ENCODE data around the gene ZMYM4. TPM values are rescaled to one million over a fixed set of nuclear protein-coding genes. Genes with fewer than 3 reads are reported as not detected.

Gene ZMYM4
- total and polyA plus RNA-seq, 4 donors = 43.6 to 67.3 (median 56.1) TPM

- no peak for DNase-seq (ENCODE audit: low read depth in 4 of 6, low spot score in 6 of 6)
- H3K27me3 ChIP-seq (ENCODE audit: control insufficient read depth, insufficient read depth, low read length) = no peaks in the 10 kb centered on the region
- H3K27ac ChIP-seq (ENCODE audit: low read depth, low read length) = no peak overlapping the region
- no CpG with 5 or more reads among the region's 3 CpGs for WGBS (ENCODE audit: insufficient coverage)
- H3K4me1 ChIP-seq (ENCODE audit: control insufficient read depth, insufficient read depth, low read length) = peaks cover 4% of the 10 kb centered on the region
- peaks cover 1% of the 10 kb centered on the region for H3K9me3 ChIP-seq (ENCODE audit: control insufficient read depth, insufficient read depth, low read length)
- H3K4me3 ChIP-seq (ENCODE audit: low read depth, low read length) = no peak overlapping the region
- peaks cover 2% of the 10 kb centered on the region for H3K36me3 ChIP-seq (ENCODE audit: control insufficient read depth, insufficient read depth, low read length)
Observed at GRCh38 chr1:35270836-35271235, 2.3 kb downstream of the ZMYM4 start.

- Histone ChIP-seq H3K36me3 (ENCODE audit: control insufficient read depth, insufficient read depth, low read length) (peaks cover 7% of the 10 kb centered on the region), H3K4me1 (ENCODE audit: control insufficient read depth, insufficient read depth, low read length) (peaks cover 4% of the 10 kb centered on the region), H3K27me3 (ENCODE audit: control insufficient read depth, insufficient read depth, low read length) (no peaks in the 10 kb centered on the region), H3K27ac (ENCODE audit: low read depth, low read length) (no peak overlapping the region), H3K9me3 (ENCODE audit: control insufficient read depth, insufficient read depth, low read length) (no peaks in the 10 kb centered on the region), H3K4me3 (ENCODE audit: low read depth, low read length) (no peak overlapping the region)
- WGBS (ENCODE audit: insufficient coverage) = 100% methylated on average over 1 of the region's 4 CpGs
- no peak for DNase-seq (ENCODE audit: low read depth in 4 of 6, low spot score in 6 of 6)
Observed at GRCh38 chr1:35274197-35274596, 5.7 kb downstream of the ZMYM4 start.

GRCh38 chr1:35278886-35279554 lies 10.5 kb downstream of the ZMYM4 start:
- H3K9me3 ChIP-seq (ENCODE audit: control insufficient read depth, insufficient read depth, low read length) = no peaks in the 10 kb centered on the region
- no peaks in the 10 kb centered on the region for H3K27me3 ChIP-seq (ENCODE audit: control insufficient read depth, insufficient read depth, low read length)
- H3K36me3 ChIP-seq (ENCODE audit: control insufficient read depth, insufficient read depth, low read length) = peaks cover 4% of the 10 kb centered on the region
- WGBS (ENCODE audit: insufficient coverage) = 82% methylated on average over 4 of the region's 6 CpGs
- H3K4me1 ChIP-seq (ENCODE audit: control insufficient read depth, insufficient read depth, low read length) = no peaks in the 10 kb centered on the region
- no peak overlapping the region for H3K27ac ChIP-seq (ENCODE audit: low read depth, low read length)
- DNase-seq (ENCODE audit: low read depth in 4 of 6, low spot score in 6 of 6) = no peak
- no peak overlapping the region for H3K4me3 ChIP-seq (ENCODE audit: low read depth, low read length)

- no peak overlapping the region for H3K4me3 ChIP-seq (ENCODE audit: low read depth, low read length)
- H3K4me1 ChIP-seq (ENCODE audit: control insufficient read depth, insufficient read depth, low read length) = no peaks in the 10 kb centered on the region
- WGBS (ENCODE audit: insufficient coverage) = 100% methylated on average over 1 of the region's 1 CpG
- peaks cover 4% of the 10 kb centered on the region for H3K36me3 ChIP-seq (ENCODE audit: control insufficient read depth, insufficient read depth, low read length)
- no peaks in the 10 kb centered on the region for H3K27me3 ChIP-seq (ENCODE audit: control insufficient read depth, insufficient read depth, low read length)
- H3K27ac ChIP-seq (ENCODE audit: low read depth, low read length) = no peak overlapping the region
- DNase-seq (ENCODE audit: low read depth in 4 of 6, low spot score in 6 of 6) = no peak
- no peaks in the 10 kb centered on the region for H3K9me3 ChIP-seq (ENCODE audit: control insufficient read depth, insufficient read depth, low read length)
Observed at GRCh38 chr1:35279555-35279904, 11.0 kb downstream of the ZMYM4 start.

- peaks cover 3% of the 10 kb centered on the region for H3K9me3 ChIP-seq (ENCODE audit: control insufficient read depth, insufficient read depth, low read length)
- DNase-seq (ENCODE audit: low read depth in 4 of 6, low spot score in 6 of 6) = no peak
- 100% methylated on average over 1 of the region's 1 CpG for WGBS (ENCODE audit: insufficient coverage)
Observed at GRCh38 chr1:35280006-35280405, 11.5 kb downstream of the ZMYM4 start.

GRCh38 chr1:35281565-35281964 lies 13.1 kb downstream of the ZMYM4 start:
- no peak for DNase-seq (ENCODE audit: low read depth in 4 of 6, low spot score in 6 of 6)
- Histone ChIP-seq H3K4me1 (ENCODE audit: control insufficient read depth, insufficient read depth, low read length) (no peaks in the 10 kb centered on the region), H3K36me3 (ENCODE audit: control insufficient read depth, insufficient read depth, low read length) (peaks cover 4% of the 10 kb centered on the region), H3K9me3 (ENCODE audit: control insufficient read depth, insufficient read depth, low read length) (peaks cover 3% of the 10 kb centered on the region), H3K27ac (ENCODE audit: low read depth, low read length) (no peak overlapping the region), H3K4me3 (ENCODE audit: low read depth, low read length) (no peak overlapping the region), H3K27me3 (ENCODE audit: control insufficient read depth, insufficient read depth, low read length) (no peaks in the 10 kb centered on the region)
- WGBS (ENCODE audit: insufficient coverage) = no CpG with 5 or more reads among the region's 3 CpGs

More at GRCh38 chr1:35280006-35280405, 11.5 kb downstream of the ZMYM4 start:
- no peaks in the 10 kb centered on the region for H3K4me1 ChIP-seq (ENCODE audit: control insufficient read depth, insufficient read depth, low read length)
- no peak overlapping the region for H3K4me3 ChIP-seq (ENCODE audit: low read depth, low read length)
- no peak overlapping the region for H3K27ac ChIP-seq (ENCODE audit: low read depth, low read length)
- no peaks in the 10 kb centered on the region for H3K27me3 ChIP-seq (ENCODE audit: control insufficient read depth, insufficient read depth, low read length)
- peaks cover 4% of the 10 kb centered on the region for H3K36me3 ChIP-seq (ENCODE audit: control insufficient read depth, insufficient read depth, low read length)

- DNase-seq (ENCODE audit: low read depth in 4 of 6, low spot score in 6 of 6) = no peak
- peaks cover 3% of the 10 kb centered on the region for H3K9me3 ChIP-seq (ENCODE audit: control insufficient read depth, insufficient read depth, low read length)
- no peaks in the 10 kb centered on the region for H3K27me3 ChIP-seq (ENCODE audit: control insufficient read depth, insufficient read depth, low read length)
- H3K27ac ChIP-seq (ENCODE audit: low read depth, low read length) = no peak overlapping the region
- H3K4me1 ChIP-seq (ENCODE audit: control insufficient read depth, insufficient read depth, low read length) = no peaks in the 10 kb centered on the region
- H3K4me3 ChIP-seq (ENCODE audit: low read depth, low read length) = no peak overlapping the region
- peaks cover 4% of the 10 kb centered on the region for H3K36me3 ChIP-seq (ENCODE audit: control insufficient read depth, insufficient read depth, low read length)
Observed at GRCh38 chr1:35282172-35282571, 13.7 kb downstream of the ZMYM4 start.

GRCh38 chr1:35284852-35285251 lies 16.3 kb downstream of the ZMYM4 start:
- H3K4me1 ChIP-seq (ENCODE audit: control insufficient read depth, insufficient read depth, low read length) = no peaks in the 10 kb centered on the region
- peaks cover 3% of the 10 kb centered on the region for H3K9me3 ChIP-seq (ENCODE audit: control insufficient read depth, insufficient read depth, low read length)
- whole genome bisulfite sequencing (ENCODE audit: insufficient coverage) = no CpG with 5 or more reads among the region's 3 CpGs

GRCh38 chr1:35285771-35286606 lies 17.5 kb downstream of the ZMYM4 start:
- whole genome bisulfite sequencing (ENCODE audit: insufficient coverage) = no CpG with 5 or more reads among the region's 5 CpGs

More at GRCh38 chr1:35284852-35285251, 16.3 kb downstream of the ZMYM4 start:
- H3K4me3 ChIP-seq (ENCODE audit: low read depth, low read length) = no peak overlapping the region
- no peaks in the 10 kb centered on the region for H3K27me3 ChIP-seq (ENCODE audit: control insufficient read depth, insufficient read depth, low read length)
- H3K27ac ChIP-seq (ENCODE audit: low read depth, low read length) = no peak overlapping the region
- DNase-seq (ENCODE audit: low read depth in 4 of 6, low spot score in 6 of 6) = no peak
- peaks cover under 1% of the 10 kb centered on the region for H3K36me3 ChIP-seq (ENCODE audit: control insufficient read depth, insufficient read depth, low read length)

More at GRCh38 chr1:35285771-35286606, 17.5 kb downstream of the ZMYM4 start:
- H3K4me3 ChIP-seq (ENCODE audit: low read depth, low read length) = no peak overlapping the region
- no peaks in the 10 kb centered on the region for H3K4me1 ChIP-seq (ENCODE audit: control insufficient read depth, insufficient read depth, low read length)
- peaks cover 3% of the 10 kb centered on the region for H3K9me3 ChIP-seq (ENCODE audit: control insufficient read depth, insufficient read depth, low read length)
- H3K27me3 ChIP-seq (ENCODE audit: control insufficient read depth, insufficient read depth, low read length) = no peaks in the 10 kb centered on the region
- peaks cover 7% of the 10 kb centered on the region for H3K36me3 ChIP-seq (ENCODE audit: control insufficient read depth, insufficient read depth, low read length)
- H3K27ac ChIP-seq (ENCODE audit: low read depth, low read length) = no peak overlapping the region
- no peak for DNase-seq (ENCODE audit: low read depth in 4 of 6, low spot score in 6 of 6)
